K562 (cell line): ENCODE results near the gene AANAT. TPM values are rescaled to one million over a fixed set of nuclear protein-coding genes. Genes with fewer than 3 reads are reported as not detected.

Experiments
- ATAC-seq: fragments of 200-7000 bp; cut with Tn5 transposase; 3 replicates; pipeline ENCODE4 v1.9.1; 2020; ENCODE audit warnings: moderate library complexity
- BruUV-seq: library from RNA; stranded (reverse); fragments of 400-500 nt; replicated peaks from 2 replicates; lab custom pipeline; 2021; lab: Mats Ljungman, UMichigan
- CTCF ChIA-PET: fragments of 300-600 bp; formaldehyde crosslinking; extraction: SDS; loops from one replicate; lab custom pipeline; 2021; ENCODE audit warnings: low intra/inter-chr PET ratio; lab: Yijun Ruan, JAX
- POLR2A ChIA-PET: fragments of 300-600, 350-650 bp; sonication (Branson Sonifier 250); formaldehyde crosslinking; extraction: SDS; loops from one replicate; lab custom pipeline; 2021; ENCODE audit warnings: antibody characterized with exemption, inconsistent platforms; lab: Yijun Ruan, JAX
- DNase-seq, 4 experiments: peaks; one replicate each; pipeline versions ENCODE4 v3.0.0 to v3.0.0-alpha.2; 2011 to 2018; ENCODE audit warnings: low spot score in 3 of 4, mixed read lengths in 3 of 4; ENCODE audit errors: extremely low read depth in 1 of 4
- FAIRE-seq: peaks from 2 replicates; lab custom pipeline; 2011; peaks lifted over from hg19 to GRCh38; lab: Jason Lieb, UNC
- H2AFZ ChIP-seq: 2 replicates; pipeline ENCODE4 v1.6.0; 2011; ENCODE audit warnings: low read depth, low read length, control low read depth, inconsistent platforms
- H3K27ac ChIP-seq: fragments of 200-600 bp; 3 replicates; pipeline ENCODE4 v1.8.0; 2011; ENCODE audit warnings: low read depth, mild to moderate bottlenecking, control low read depth, inconsistent platforms, low read length, moderate library complexity, mixed read lengths; ENCODE audit errors: extremely low read depth
- H3K27me3 ChIP-seq, 2 experiments: fragments of 300-600 bp in 1 of 2; 2 replicates in 1 of 2; 3 replicates in 1 of 2; pipeline versions ENCODE4 v1.6.0 to v1.8.0; 2011; ENCODE audit warnings: inconsistent platforms in 2 of 2, low read length in 2 of 2, mild to moderate bottlenecking in 1 of 2, mixed read lengths in 1 of 2, moderate library complexity in 1 of 2; ENCODE audit not compliant: control insufficient read depth in 2 of 2, insufficient read depth in 2 of 2
- H3K36me3 ChIP-seq: fragments of 300-600 bp; 3 replicates; pipeline ENCODE4 v1.8.0; 2011; ENCODE audit warnings: mild to moderate bottlenecking, low read length, inconsistent platforms; ENCODE audit not compliant: control insufficient read depth, insufficient read depth
- H3K4me1 ChIP-seq, 2 experiments: fragments of 200-600 bp in 1 of 2; replicated peaks in 1 of 2; 2 replicates in 1 of 2; 3 replicates in 1 of 2; pipeline versions ENCODE4 v1.5.1 to v1.8.0; 2011; ENCODE audit warnings: inconsistent platforms in 2 of 2, low read length in 2 of 2, mild to moderate bottlenecking in 1 of 2, mixed read lengths in 1 of 2, moderate library complexity in 1 of 2; ENCODE audit not compliant: control insufficient read depth in 2 of 2, insufficient read depth in 2 of 2
- H3K4me2 ChIP-seq: 2 replicates; pipeline ENCODE4 v1.6.1; 2011; ENCODE audit warnings: low read length, control low read depth, inconsistent platforms, mixed read lengths; ENCODE audit not compliant: insufficient read depth
- H3K4me3 ChIP-seq: fragments of 200-600 bp; sonication (generic), shearing (Covaris generic); 2 replicates; pipeline ENCODE4 v1.5.1; 2016; ENCODE audit warnings: control low read depth, inconsistent platforms
- H3K79me2 ChIP-seq: fragments of 200-600 bp; 3 replicates; pipeline ENCODE4 v1.8.0; 2011; ENCODE audit warnings: low read length, inconsistent platforms; ENCODE audit not compliant: control insufficient read depth, insufficient read depth
- H3K9ac ChIP-seq, 2 experiments: 2 replicates each; pipeline versions ENCODE4 v1.6.0 to v1.6.1; 2011; ENCODE audit warnings: low read depth in 2 of 2, low read length in 2 of 2, control low read depth in 1 of 2, inconsistent platforms in 1 of 2, mild to moderate bottlenecking in 1 of 2, mixed read lengths in 1 of 2; ENCODE audit not compliant: insufficient read depth in 1 of 2
- H3K9me1 ChIP-seq: one replicate; pipeline ENCODE4 v1.6.0; 2011; ENCODE audit warnings: inconsistent platforms, mild to moderate bottlenecking, low read length, moderate library complexity; ENCODE audit not compliant: control insufficient read depth, insufficient read depth
- H3K9me3 ChIP-seq: replicated peaks from 2 replicates; pipeline ENCODE4 v1.5.1; 2011; ENCODE audit warnings: low read depth, low read length, inconsistent platforms; ENCODE audit not compliant: control insufficient read depth, insufficient read depth
- H4K20me1 ChIP-seq: replicated peaks from 2 replicates; pipeline ENCODE4 v1.6.1; 2011; ENCODE audit warnings: low read length, inconsistent platforms, mixed read lengths; ENCODE audit not compliant: control insufficient read depth, insufficient read depth
- BRF2 ChIP-seq: IDR thresholded peaks from 3 replicates; pipeline ENCODE4 v1.6.1; 2011; ENCODE audit warnings: borderline replicate concordance, mild to moderate bottlenecking; ENCODE audit not compliant: insufficient read length, insufficient read depth
- C11orf30 ChIP-seq: fragments of 450-650 bp; IDR thresholded peaks from 2 replicates; pipeline ENCODE4 v1.6.1; 2016; ENCODE audit warnings: low read depth, mild to moderate bottlenecking
- CBX1 ChIP-seq: sonication (generic); IDR thresholded peaks from 2 replicates; pipeline ENCODE4 v1.6.1; 2016; ENCODE audit warnings: antibody characterized with exemption, low read depth, mild to moderate bottlenecking
- CEBPB ChIP-seq: fragments of 450-650 bp; IDR thresholded peaks from 2 replicates; pipeline ENCODE4 v1.6.1; 2016; ENCODE audit warnings: missing genetic modification characterization, missing compliant biosample characterization
- CEBPG ChIP-seq, 3 experiments: fragments of 200-800 bp in 1 of 3; sonication (Bioruptor generic) in 1 of 3; sonication (generic) in 1 of 3; formaldehyde crosslinking in 1 of 3; IDR thresholded peaks in 2 of 3; conservative IDR thresholded peaks in 1 of 3; 2 replicates each; pipeline versions ENCODE4 v1.6.1 to v1.8.0; 2016 to 2022; ENCODE audit warnings: missing compliant biosample characterization in 2 of 3, missing genetic modification characterization in 2 of 3, mild to moderate bottlenecking in 1 of 3, missing genetic modification reagents in 1 of 3
- CHD2 ChIP-seq: IDR thresholded peaks from 2 replicates; pipeline ENCODE4 v1.6.1; 2011; ENCODE audit warnings: low read depth, low read length
- CLOCK ChIP-seq: fragments of 250-450 bp; sonication (Bioruptor Pico); IDR thresholded peaks from 2 replicates; pipeline ENCODE4 v1.4.0; 2020; ENCODE audit warnings: mild to moderate bottlenecking, moderate library complexity, borderline replicate concordance
- EGR1 ChIP-seq: fragments of 450-650 bp; conservative IDR thresholded peaks from 2 replicates; pipeline ENCODE4 v1.6.1; 2017; ENCODE audit warnings: mild to moderate bottlenecking
- ETS1 ChIP-seq: conservative IDR thresholded peaks from 2 replicates; pipeline ENCODE4 v1.6.1; 2011; ENCODE audit warnings: low read depth, mild to moderate bottlenecking, low read length; ENCODE audit not compliant: control insufficient read depth
- HMGXB4 ChIP-seq: sonication (generic); formaldehyde crosslinking; IDR thresholded peaks from 2 replicates; pipeline ENCODE4 v1.8.1; 2023; ENCODE audit warnings: mild to moderate bottlenecking, missing genetic modification reagents
- MAFF ChIP-seq: IDR thresholded peaks from 2 replicates; pipeline ENCODE4 v1.6.1; 2012; ENCODE audit warnings: low read length, improper control_type of control experiment
- MAFG ChIP-seq: fragments of 450-650 bp; conservative IDR thresholded peaks from 2 replicates; pipeline ENCODE4 v1.6.1; 2016; ENCODE audit warnings: missing genetic modification characterization, missing compliant biosample characterization
- SUPT5H ChIP-seq: fragments of 450-650 bp; IDR thresholded peaks from 2 replicates; pipeline ENCODE4 v1.6.1; 2016
- ZFP36 ChIP-seq: fragments of 150-350 bp; IDR thresholded peaks from 2 replicates; pipeline ENCODE4 v1.6.1; 2018; ENCODE audit warnings: low read length, low read depth; ENCODE audit not compliant: partially characterized antibody
- ZNF124 ChIP-seq: sonication (generic); formaldehyde crosslinking; IDR thresholded peaks from 2 replicates; pipeline ENCODE4 v1.8.1; 2022; ENCODE audit warnings: missing genetic modification reagents
- ZNF316 ChIP-seq: fragments of 450-650 bp; IDR thresholded peaks from 2 replicates; pipeline ENCODE4 v1.6.1; 2016
- WGBS: fragments of 100-300 bp; shearing (Covaris generic); methylation state at CpG from one replicate; pipeline ENCODE4 v1.1.6; 2016; ENCODE audit warnings: low coverage, mixed read lengths; ENCODE audit not compliant: insufficient coverage; ENCODE audit errors: missing lambda C conversion rate; 5-methylcytosine and 5-hydroxymethylcytosine counted together
- in situ Hi-C: fragments of 300-500 bp; cut with MboI; formaldehyde crosslinking; loops from 4 replicates; pipeline ENCODE4 v1.15.0; 2018; ENCODE audit warnings: inconsistent platforms, mixed read lengths
- intact Hi-C: fragments of 100-400 bp; cut with micrococcal nuclease; formaldehyde crosslinking; loops from 2 replicates; pipeline ENCODE4 v1.14.2; 2022
- polyA plus RNA-seq, 8 experiments: library from polyadenylated mRNA; depleted of rRNA in 4 of 8; stranded (reverse) in 5 of 8; unstranded in 3 of 8; fragments of >200 nt; fragmentation: Nextera tagmentation in 2 of 8; fragmentation: Illumina TruSeq in 1 of 8; extraction: Ambion mirVana in 2 of 8; extraction: Trizol in 1 of 8; gene quantifications; 2 replicates each; pipeline versions ENCODE4 v1.2.1 to v1.2.3, GENCODE V29; 2011 to 2014; ENCODE audit warnings: inconsistent platforms in 1 of 8, missing spikeins in 1 of 8
- total RNA-seq, 7 experiments: library from RNA; depleted of rRNA in 6 of 7; stranded (reverse); fragments of >200 nt in 6 of 7; fragmentation: Illumina TruSeq in 2 of 7; extraction: Trizol in 2 of 7; gene quantifications; 2 replicates each; pipeline versions ENCODE4 v1.2.1 to v1.2.3, GENCODE V29; 2011 to 2021; ENCODE audit warnings: low replicate concordance in 1 of 7

The AANAT gene
- total and polyA plus RNA-seq, 9 of the 15 experiments (the other 6 are each of a cell fraction or from before 2014, with no cell fraction given) = not detected

GRCh38 chr17:76511668-76512365, 44.4 kb downstream of the AANAT start:
- no peaks in the 10 kb centered on the region for H3K27me3 ChIP-seq
- H3K9ac ChIP-seq = no peak overlapping the region
- H3K27ac ChIP-seq = no peak overlapping the region
- no peak overlapping the region for H3K4me2 ChIP-seq
- no peak overlapping the region for H3K4me3 ChIP-seq
- in situ Hi-C loops (no loop called here), intact Hi-C loops (no loop called here)
- H3K9me3 ChIP-seq = no peaks in the 10 kb centered on the region
- H3K79me2 ChIP-seq = no peaks in the 10 kb centered on the region
- ATAC-seq (no peak), DNase-seq (no peak), FAIRE-seq (peak; percentile 32)
- POLR2A ChIA-PET = interaction anchor here (0.6 kb wide), 4 partner anchors 29 to 129 kb away, joined by 3 to 4 read pairs (median 3); no protein-coding TSS in a partner anchor
- no TSS peak for BruUV-seq
- peaks cover 13 to 15% of the 10 kb centered on the region in 2 experiments; a peak in 4 of 5 replicates for H3K4me1 ChIP-seq
- H4K20me1 ChIP-seq = no peaks in the 10 kb centered on the region
- CTCF ChIA-PET = no interaction called here
- H3K9me1 ChIP-seq = no peaks in the 10 kb centered on the region
- WGBS = 65% methylated on average over 13 of the region's 13 CpGs
- no peak overlapping the region for H2AFZ ChIP-seq
- H3K36me3 ChIP-seq = no peaks in the 10 kb centered on the region
- TF ChIP-seq MAFF (peak; percentile 85), SUPT5H (no peak), CHD2 (no peak), MAFG (peak; percentile 86), ZNF124 (CRISPR knock-in tag) (no peak), ETS1 (no peak), C11orf30 (peak; percentile 90), CEBPB (tag) (peak; percentile 80), CEBPG (CRISPR knock-in tag; IDR thresholded peaks at IDR 0.05) (no peak), CEBPG (tag; conservative IDR thresholded peaks at IDR 0.05 in 1 of 2, IDR thresholded peaks at IDR 0.05 in 1 of 2) (peak; percentile 37 to 48; a peak in 3 of 4 replicates), CBX1 (no peak), CLOCK (no peak), ZNF316 (peak; percentile 93), ZFP36 (peak; percentile 40), BRF2 (no peak), EGR1 (no peak), HMGXB4 (CRISPR knock-in tag) (no peak)
